ENCODE measurements around the gene KCNH1. TPM values are rescaled to one million over a fixed set of nuclear protein-coding genes. Genes with fewer than 3 reads are reported as not detected.

KCNH1 gene
- total RNA-seq, 1 donor, result under 0.01 TPM

- DNase-seq (ENCODE audit: low read depth in 2 of 3, low spot score in 2 of 3), result no peak
These were observed 437.2 kb downstream of the KCNH1 start for GRCh38 chr1:210696709-210697108.

- DNase-seq (ENCODE audit: low read depth in 2 of 3, low spot score in 2 of 3), result no peak
These were observed 438.9 kb downstream of the KCNH1 start for GRCh38 chr1:210695026-210695425.

- DNase-seq (ENCODE audit: low read depth in 2 of 3, low spot score in 2 of 3), result peak in 1 of 3 donors; percentile 50
These were observed 441.2 kb downstream of the KCNH1 start for GRCh38 chr1:210692796-210693195.

DNA sequence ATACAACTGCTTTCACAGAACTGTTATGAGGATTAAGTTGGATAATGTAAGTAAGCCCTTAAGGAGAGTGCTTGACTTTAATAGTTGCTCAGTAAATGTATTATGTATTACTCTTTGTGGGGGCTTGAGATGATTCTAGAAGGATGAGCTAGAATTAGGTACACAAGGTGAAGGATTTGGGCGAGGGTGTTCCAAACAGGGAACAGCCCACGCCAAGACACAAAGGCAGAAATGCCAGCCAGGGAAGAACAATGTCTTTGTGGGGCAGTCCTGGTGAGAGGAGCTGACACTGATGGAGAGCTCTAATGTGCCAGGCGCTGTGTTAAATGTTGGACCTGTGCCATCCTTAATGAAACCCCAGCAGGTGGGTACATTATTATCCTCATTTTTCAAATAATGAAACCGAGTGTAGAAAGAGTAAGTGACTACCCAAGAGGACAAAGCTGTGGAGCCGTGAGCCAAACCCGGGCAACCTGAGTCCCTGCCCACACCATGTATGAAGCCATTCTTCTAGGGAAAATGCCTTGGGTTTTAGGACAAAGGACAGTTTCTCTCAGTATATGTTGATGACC, 442.8 kb downstream of the KCNH1 start:
- no peak for DNase-seq (ENCODE audit: low read depth in 2 of 3, low spot score in 2 of 3)

DNA sequence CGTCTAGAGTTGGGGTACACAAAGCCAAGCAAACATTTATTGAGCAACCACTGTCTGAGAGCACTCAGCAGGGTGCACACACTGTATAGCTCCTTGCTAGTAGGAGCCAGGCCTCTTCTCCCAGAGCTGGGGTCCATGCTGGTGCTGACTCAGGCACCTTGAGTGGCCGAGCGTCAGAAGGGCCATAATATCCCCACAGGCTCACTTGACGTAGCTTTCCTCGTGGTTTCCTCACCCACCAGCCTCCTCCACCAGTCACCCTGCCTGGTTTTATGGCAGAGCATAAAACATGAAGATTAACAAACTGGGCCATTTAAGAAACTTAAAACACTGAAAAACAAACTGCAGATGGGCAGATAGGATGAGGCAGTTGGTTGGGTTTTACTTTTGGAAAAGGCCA, 443.7 kb downstream of the KCNH1 start:
- no peak for DNase-seq (ENCODE audit: low read depth in 2 of 3, low spot score in 2 of 3)

- DNase-seq (ENCODE audit: low read depth in 2 of 3, low spot score in 2 of 3), result no peak
These were observed 444.1 kb downstream of the KCNH1 start for GRCh38 chr1:210689826-210690225.

DNA sequence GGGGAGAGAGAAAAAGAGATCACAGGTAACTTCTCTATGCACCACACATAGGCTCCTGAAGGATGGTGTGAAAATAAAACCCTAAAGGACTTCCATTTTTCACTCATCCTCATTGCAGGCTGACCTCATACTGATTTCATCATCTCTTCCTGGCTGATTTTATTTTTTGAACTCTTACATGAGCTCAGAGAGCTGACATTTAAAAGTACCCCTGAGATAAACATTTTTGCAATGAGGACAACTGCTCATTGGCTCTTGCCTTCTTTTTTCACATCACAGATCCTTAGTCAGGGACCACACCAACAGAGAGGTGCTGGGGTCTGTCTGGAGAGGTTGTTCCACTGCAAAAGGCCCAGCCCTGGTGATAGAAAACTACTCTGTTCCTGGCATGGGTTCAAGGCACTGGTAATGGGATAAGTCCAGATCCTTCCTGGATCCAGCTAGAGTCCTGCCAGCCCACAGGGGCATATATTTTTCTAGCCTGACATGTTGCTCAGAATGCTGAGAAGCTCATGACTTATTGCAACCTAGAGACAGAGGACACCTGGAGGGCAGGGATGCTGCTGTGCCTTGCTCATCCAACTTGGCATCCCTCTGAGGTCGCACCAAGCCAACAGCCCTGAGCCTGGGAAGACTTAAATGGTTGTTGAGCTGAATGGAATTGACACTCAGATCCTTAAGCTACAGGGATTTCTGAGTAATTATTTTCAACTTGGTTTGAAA, 445.3 kb downstream of the KCNH1 start:
- no peak for DNase-seq (ENCODE audit: low read depth in 2 of 3, low spot score in 2 of 3)

- DNase-seq (ENCODE audit: low read depth in 2 of 3, low spot score in 2 of 3), result no peak
These were observed 446.2 kb downstream of the KCNH1 start for GRCh38 chr1:210687582-210688279.

DNA sequence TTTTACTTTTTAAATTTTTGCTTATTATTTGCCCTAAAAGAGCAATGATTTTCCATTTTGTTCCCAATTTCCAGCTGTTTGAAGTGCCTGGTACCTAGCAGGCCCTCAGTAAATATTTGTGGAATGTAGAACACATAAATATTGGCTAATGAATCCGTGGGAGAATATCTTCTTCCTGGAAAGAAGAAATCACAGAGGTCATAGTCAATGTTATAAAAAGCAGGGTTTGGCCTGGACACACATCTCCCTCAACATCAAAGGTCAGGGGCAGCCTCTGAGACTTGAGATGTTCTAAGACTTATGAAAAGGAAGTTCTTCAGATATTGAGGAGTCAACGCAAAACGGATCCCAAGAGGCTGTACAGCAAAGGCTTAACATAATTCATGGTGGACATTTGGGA, 447.1 kb downstream of the KCNH1 start:
- no peak for DNase-seq (ENCODE audit: low read depth in 2 of 3, low spot score in 2 of 3)

GRCh38 chr1:210685295-210685650, 448.7 kb downstream of the KCNH1 start:
- DNase-seq (ENCODE audit: low read depth in 2 of 3, low spot score in 2 of 3), result no peak

GRCh38 chr1:210684466-210685294, 449.3 kb downstream of the KCNH1 start:
- DNase-seq (ENCODE audit: low read depth in 2 of 3, low spot score in 2 of 3), result no peak

DNA sequence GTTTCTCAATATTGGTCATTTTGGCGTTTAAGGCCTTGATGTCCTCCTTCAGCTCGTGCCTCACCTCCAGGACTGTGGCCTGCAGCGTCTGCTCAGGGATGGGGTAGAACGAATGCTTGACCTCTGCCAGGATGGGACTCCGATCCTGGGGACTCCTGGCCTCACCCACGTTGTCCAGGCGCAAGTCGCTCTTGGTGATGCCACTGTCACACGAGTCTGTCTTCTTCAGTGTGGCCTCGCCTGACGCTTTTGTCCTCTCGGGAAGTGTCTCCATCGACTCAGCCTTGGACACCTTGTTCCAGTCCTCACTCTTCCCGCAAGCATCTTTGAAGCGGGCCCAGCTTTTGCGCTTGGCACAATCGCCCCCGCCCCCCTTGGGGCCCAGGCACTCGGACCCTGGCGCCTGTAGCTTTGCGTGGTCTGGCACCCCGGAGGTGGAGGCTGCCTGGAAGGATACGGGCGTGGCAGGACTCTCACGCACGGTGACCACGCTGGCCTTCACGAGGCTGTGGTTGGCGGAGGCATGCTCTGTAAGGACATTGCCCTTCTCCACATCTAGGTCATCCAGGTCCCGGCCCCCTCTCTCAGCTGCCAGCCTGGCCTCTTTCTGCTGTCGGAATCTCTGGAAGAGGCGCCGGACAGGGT, 450.4 kb downstream of the KCNH1 start:
- no peak for DNase-seq (ENCODE audit: low read depth in 2 of 3, low spot score in 2 of 3)

DNA sequence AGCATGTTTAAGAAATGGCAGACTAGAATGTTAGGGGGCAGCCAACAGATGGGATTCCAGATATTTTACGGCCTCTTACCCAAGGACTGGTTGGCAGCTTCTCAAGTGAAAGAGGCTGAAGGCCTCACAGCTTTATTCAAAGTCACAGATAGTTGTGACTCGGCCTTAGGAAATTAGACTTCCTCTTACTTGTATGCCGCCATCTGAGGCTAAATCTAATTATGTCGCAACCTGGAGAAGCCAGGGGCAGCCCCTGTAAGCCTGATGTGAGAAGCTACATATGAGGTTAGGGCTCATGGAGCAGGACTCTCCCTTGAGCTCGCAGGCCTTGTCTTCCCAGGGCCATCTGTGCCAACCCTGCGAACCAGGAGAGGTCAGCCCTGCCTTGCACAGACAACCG, 452.8 kb downstream of the KCNH1 start:
- peak in 1 of 3 donors; percentile 12 for DNase-seq (ENCODE audit: low read depth in 2 of 3, low spot score in 2 of 3)

GRCh38 chr1:210678306-210678705, 455.6 kb downstream of the KCNH1 start:
- DNase-seq (ENCODE audit: low read depth in 2 of 3, low spot score in 2 of 3), result no peak

DNA sequence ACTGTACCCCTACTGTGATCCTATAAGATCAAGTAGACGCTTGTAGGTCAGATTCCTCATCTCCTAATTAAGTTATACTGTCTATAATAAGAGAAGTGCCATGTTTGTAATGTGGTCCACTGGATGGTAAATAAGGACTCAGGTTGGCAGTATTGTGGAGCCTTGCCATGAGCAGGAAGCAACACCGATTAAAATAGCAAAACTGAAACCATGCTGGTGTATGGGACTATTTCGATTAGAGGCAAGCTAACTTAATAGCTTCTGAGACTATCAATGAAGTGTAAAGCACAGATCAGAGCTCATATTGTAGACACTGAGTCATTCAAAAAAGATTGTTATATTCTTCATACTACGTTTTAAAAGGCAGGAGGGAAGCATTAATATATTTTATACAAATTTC, 456.4 kb downstream of the KCNH1 start:
- no peak for DNase-seq (ENCODE audit: low read depth in 2 of 3, low spot score in 2 of 3)

DNA sequence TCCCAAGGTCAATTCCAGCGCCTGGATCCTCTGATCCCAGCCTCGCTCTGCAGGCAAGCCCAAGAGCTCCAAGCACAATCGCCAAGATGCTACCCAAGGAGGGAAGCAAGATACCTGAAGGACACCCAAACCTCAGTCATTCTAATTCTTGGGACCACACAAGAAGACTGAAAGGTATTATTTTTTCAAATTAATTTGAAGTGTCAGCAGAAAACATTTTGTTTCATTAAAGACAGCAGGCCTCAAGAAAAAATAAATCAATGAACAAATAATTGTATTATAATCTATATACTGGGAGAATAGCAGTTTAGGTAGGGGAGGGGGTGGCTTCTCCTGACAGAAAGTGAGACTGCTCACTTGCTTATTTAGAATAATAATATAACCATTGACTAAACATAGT, 457.4 kb downstream of the KCNH1 start:
- DNase-seq (ENCODE audit: low read depth in 2 of 3, low spot score in 2 of 3), result no peak

DNA sequence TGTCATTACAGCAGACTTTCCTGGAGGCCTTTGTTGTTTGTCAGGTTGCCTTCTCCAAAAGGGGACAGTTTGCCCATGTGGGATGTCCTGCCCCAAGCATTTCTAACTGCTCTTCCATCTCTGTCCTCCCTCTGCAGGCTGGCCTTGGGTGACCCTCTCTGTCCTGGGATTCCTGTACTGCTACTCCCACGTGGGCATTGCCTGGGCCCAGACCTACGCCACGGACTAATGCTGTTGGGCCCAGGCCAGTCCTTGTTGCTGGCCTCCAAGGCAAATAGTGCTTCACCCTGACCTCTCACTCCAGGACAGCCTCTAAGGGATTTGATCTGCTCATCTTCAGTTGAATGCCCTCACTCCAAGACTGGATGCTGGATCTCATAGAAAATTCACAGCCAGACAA, 459.8 kb downstream of the KCNH1 start:
- DNase-seq (ENCODE audit: low read depth in 2 of 3, low spot score in 2 of 3), result no peak

- no peak for DNase-seq (ENCODE audit: low read depth in 2 of 3, low spot score in 2 of 3)
These were observed 464.0 kb downstream of the KCNH1 start for GRCh38 chr1:210669951-210670350.

DNA sequence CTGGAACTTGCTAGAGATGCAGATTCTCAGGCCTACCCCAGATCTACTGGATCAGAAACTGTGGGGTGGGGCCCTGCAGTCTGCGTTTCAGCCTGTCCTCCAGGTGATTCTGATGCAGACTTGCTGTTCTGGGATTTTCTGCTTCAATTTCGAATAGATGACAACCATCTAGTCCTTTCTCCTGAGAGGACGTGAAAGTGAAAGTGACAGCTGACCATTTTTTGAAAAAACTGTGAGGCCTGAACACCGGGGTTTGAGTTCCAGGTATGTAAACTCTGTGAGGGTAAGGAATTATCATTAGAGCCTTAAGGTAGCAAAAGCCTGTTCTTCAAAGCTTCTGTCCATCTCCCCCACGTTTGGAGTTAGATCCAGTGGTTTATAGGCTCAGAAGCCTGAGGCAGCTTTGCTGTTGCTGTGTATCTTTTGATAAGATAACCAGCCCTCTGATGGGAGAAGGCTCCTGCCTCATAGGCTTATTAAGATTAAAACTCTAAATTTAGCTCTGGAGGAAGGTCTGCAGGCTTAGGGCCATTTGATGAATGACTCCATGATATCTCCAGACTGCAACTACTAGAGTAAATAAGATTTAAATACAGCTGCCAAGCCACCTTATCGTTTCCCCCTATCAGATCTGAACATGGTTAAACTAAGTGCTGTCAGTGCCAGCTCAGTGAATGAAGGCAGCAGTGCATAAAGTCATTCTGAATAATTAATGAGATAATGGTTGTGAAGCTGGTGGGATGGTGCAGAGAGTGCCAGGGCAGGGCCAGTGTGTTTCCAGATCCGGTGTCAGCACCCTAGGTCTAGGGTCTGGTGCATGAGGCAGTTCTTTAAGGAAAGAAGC, 470.0 kb downstream of the KCNH1 start:
- DNase-seq (ENCODE audit: low read depth in 2 of 3, low spot score in 2 of 3), result no peak

Data from hematopoietic multipotent progenitor cell (in vitro differentiated cells).